H1 (cell line): ENCODE measurements around the gene DYRK2.

Source experiments
- BRCA1 ChIP-seq: IDR thresholded peaks from 2 replicates; pipeline ENCODE4 v1.6.1; 2012; ENCODE audit warnings: low read depth, low read length, improper control_type of control experiment
- CEBPB ChIP-seq: IDR thresholded peaks from 2 replicates; pipeline ENCODE4 v1.6.1; 2012; ENCODE audit warnings: low read depth, low read length
- CTCF ChIP-seq, 3 experiments: IDR thresholded peaks; 1 replicate in 2 of 3; 2 replicates in 1 of 3; pipeline versions ENCODE4 v1.5.1 to v1.6.1; 2011; ENCODE audit warnings: low read length in 3 of 3, mild to moderate bottlenecking in 3 of 3, inconsistent platforms in 2 of 3, low read depth in 1 of 3, moderate library complexity in 1 of 3; ENCODE audit not compliant: insufficient read depth in 1 of 3; ENCODE audit errors: control extremely low read depth in 1 of 3
- EZH2 ChIP-seq: fragments of 200-600 bp; sonication (generic); IDR thresholded peaks from 2 replicates; pipeline ENCODE4 v1.7.1; 2012; ENCODE audit warnings: low read depth, mild to moderate bottlenecking, moderate library complexity, low read length, inconsistent platforms; ENCODE audit not compliant: severe bottlenecking
- HDAC2 ChIP-seq, 2 experiments: fragments of 300-600 bp in 1 of 2; sonication (generic) in 1 of 2; IDR thresholded peaks; 2 replicates each; pipeline ENCODE4 v1.6.1; 2011 to 2012; ENCODE audit warnings: low read depth in 2 of 2, low read length in 2 of 2, mild to moderate bottlenecking in 2 of 2, moderate library complexity in 2 of 2, borderline replicate concordance in 1 of 2, inconsistent platforms in 1 of 2
- KDM5A ChIP-seq: fragments of 200-600 bp; IDR thresholded peaks from 2 replicates; pipeline ENCODE4 v1.7.1; 2012; ENCODE audit warnings: mild to moderate bottlenecking, low read length, inconsistent platforms, mixed read lengths
- MAFK ChIP-seq: IDR thresholded peaks from 2 replicates; pipeline ENCODE4 v1.6.1; 2012; ENCODE audit warnings: low read depth, mild to moderate bottlenecking, improper control_type of control experiment, low read length
- POLR2A ChIP-seq, 2 experiments: IDR thresholded peaks; 1 replicate in 1 of 2; 2 replicates in 1 of 2; pipeline ENCODE4 v1.6.1; 2011; ENCODE audit warnings: low read depth in 2 of 2, low read length in 2 of 2, mild to moderate bottlenecking in 2 of 2; ENCODE audit errors: control extremely low read depth in 1 of 2
- SIX5 ChIP-seq: IDR thresholded peaks from 2 replicates; pipeline ENCODE4 v1.6.1; 2011; ENCODE audit warnings: mild to moderate bottlenecking, low read depth, low read length
- SP2 ChIP-seq: IDR thresholded peaks from 2 replicates; pipeline ENCODE4 v1.6.1; 2012; ENCODE audit warnings: mild to moderate bottlenecking, low read length, inconsistent platforms

GRCh38 chr12:67618303-67618702 is 30.2 kb upstream of the DYRK2 start:
- TF ChIP-seq HDAC2 (IDR thresholded peaks at IDR 0.05; ENCODE audit: borderline replicate concordance in 1 of 2, low read depth in 2 of 2, low read length in 2 of 2), result no peak
- no peak for TF ChIP-seq EZH2
- TF ChIP-seq CEBPB, result no peak
- no peak for TF ChIP-seq SP2
- no peak for TF ChIP-seq BRCA1
- no peak for TF ChIP-seq CTCF (IDR thresholded peaks at IDR 0.05; ENCODE audit: control extremely low read depth in 1 of 3, insufficient read depth in 1 of 3, low read depth in 1 of 3, low read length in 3 of 3)
- TF ChIP-seq MAFK, result no peak
- TF ChIP-seq KDM5A, result no peak
- no peak for TF ChIP-seq POLR2A (IDR thresholded peaks at IDR 0.05; ENCODE audit: control extremely low read depth in 1 of 2, low read depth in 2 of 2, low read length in 2 of 2)
- no peak for TF ChIP-seq SIX5
